NOMO-1 (cell line): ENCODE results near the gene IMMP2L.

Experiments used
- DNase-seq, 2 experiments: peaks; one replicate each; lab custom pipeline; 2025; ENCODE audit not compliant: unreplicated experiment in 2 of 2; lab: John Stamatoyannopoulos, UW

IMMP2L gene

GRCh38 chr7:110854651-110855050, 707.6 kb downstream of the IMMP2L start:
- DNase-seq = no peak

- no peak for DNase-seq
Measured at GRCh38 chr7:110854166-110854565, 708.1 kb downstream of the IMMP2L start.

GRCh38 chr7:110853263-110853662, 709.0 kb downstream of the IMMP2L start:
- no peak for DNase-seq

- no peak for DNase-seq
Measured at GRCh38 chr7:110852156-110852940, 709.9 kb downstream of the IMMP2L start.

- no peak for DNase-seq
Measured at GRCh38 chr7:110850224-110850623, 712.1 kb downstream of the IMMP2L start.

- DNase-seq = no peak
Measured at GRCh38 chr7:110842796-110843195, 719.5 kb downstream of the IMMP2L start.

- DNase-seq = no peak
Measured at GRCh38 chr7:110841840-110842545, 720.3 kb downstream of the IMMP2L start.

- no peak for DNase-seq
Measured at GRCh38 chr7:110839866-110840265, 722.4 kb downstream of the IMMP2L start.

GRCh38 chr7:110835849-110836248, 726.4 kb downstream of the IMMP2L start:
- no peak for DNase-seq

GRCh38 chr7:110835218-110835617, 727.1 kb downstream of the IMMP2L start:
- DNase-seq = no peak

- DNase-seq = no peak
Measured at GRCh38 chr7:110831419-110831818, 730.9 kb downstream of the IMMP2L start.

GRCh38 chr7:110830778-110831177, 731.5 kb downstream of the IMMP2L start:
- no peak for DNase-seq

GRCh38 chr7:110827936-110828335, 734.4 kb downstream of the IMMP2L start:
- no peak for DNase-seq

GRCh38 chr7:110827287-110827855, 734.9 kb downstream of the IMMP2L start:
- no peak for DNase-seq

- no peak for DNase-seq
Measured at GRCh38 chr7:110813986-110814385, 748.3 kb downstream of the IMMP2L start.

GRCh38 chr7:110809832-110810231, 752.5 kb downstream of the IMMP2L start:
- DNase-seq = no peak

- DNase-seq = no peak
Measured at GRCh38 chr7:110808361-110808760, 753.9 kb downstream of the IMMP2L start.

- DNase-seq = no peak
Measured at GRCh38 chr7:110804501-110804900, 757.8 kb downstream of the IMMP2L start.

GRCh38 chr7:110803602-110804143, 758.6 kb downstream of the IMMP2L start:
- no peak for DNase-seq

- no peak for DNase-seq
Measured at GRCh38 chr7:110801502-110801901, 760.8 kb downstream of the IMMP2L start.

GRCh38 chr7:110800984-110801383, 761.3 kb downstream of the IMMP2L start:
- no peak for DNase-seq

GRCh38 chr7:110797656-110798055, 764.6 kb downstream of the IMMP2L start:
- DNase-seq = no peak
